Stimulated activated CD4-positive, alpha-beta T cell treated with anti-CD3 and anti-CD28 coated beads, Interleukin-12 subunit alpha, Interleukin-12 subunit beta, amount 100 ng/mL, for 48 hours (primary cell): ENCODE data around the gene UMAD1.
"Not testable (repeated sequence)": the region's sequence is repeated elsewhere in the genome, so short reads cannot be mapped to it uniquely, and the experiment has no call there.

Experiments
- DNase-seq, 3 donors: peaks; one replicate each; pipeline ENCODE4 v3.0.0-alpha.2; 2020; ENCODE audit warnings: low read depth in 2 of 3, low spot score in 1 of 3

The UMAD1 gene

DNA sequence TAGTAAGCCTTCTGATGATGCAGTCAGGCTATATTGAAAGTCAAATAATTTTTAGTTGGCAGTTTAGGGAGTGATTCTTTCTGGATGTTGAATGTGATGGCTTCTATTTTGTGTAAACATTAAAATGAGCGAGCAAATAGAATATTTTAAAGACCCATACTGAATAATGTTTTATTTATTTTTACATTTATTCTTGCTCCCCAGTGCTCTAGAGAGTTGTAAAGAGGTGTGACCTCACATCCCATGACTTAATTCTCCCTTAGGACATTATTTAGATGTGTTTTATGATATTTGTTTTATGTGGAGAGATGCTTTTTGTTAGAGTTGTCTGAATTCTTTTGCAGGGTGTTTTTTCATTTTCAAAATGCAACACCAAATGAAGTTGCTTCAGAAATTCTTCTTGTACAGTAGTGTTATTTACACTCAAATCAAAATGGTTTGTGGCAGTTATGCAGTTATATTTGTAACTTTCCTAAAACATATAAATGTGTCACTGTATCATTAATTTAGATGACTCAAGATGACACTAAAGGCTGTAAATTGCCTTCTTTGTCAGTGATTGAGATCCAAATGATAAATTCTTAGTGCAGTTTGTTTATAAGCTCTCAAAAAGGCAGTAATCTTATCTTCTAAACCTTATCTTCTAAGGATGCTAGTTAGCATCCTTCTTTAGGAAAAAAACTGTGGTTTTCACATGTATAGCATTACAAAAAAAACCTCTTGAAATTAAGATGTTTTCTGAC, 12.4 kb downstream of the UMAD1 start:
- DNase-seq: no peak

DNA sequence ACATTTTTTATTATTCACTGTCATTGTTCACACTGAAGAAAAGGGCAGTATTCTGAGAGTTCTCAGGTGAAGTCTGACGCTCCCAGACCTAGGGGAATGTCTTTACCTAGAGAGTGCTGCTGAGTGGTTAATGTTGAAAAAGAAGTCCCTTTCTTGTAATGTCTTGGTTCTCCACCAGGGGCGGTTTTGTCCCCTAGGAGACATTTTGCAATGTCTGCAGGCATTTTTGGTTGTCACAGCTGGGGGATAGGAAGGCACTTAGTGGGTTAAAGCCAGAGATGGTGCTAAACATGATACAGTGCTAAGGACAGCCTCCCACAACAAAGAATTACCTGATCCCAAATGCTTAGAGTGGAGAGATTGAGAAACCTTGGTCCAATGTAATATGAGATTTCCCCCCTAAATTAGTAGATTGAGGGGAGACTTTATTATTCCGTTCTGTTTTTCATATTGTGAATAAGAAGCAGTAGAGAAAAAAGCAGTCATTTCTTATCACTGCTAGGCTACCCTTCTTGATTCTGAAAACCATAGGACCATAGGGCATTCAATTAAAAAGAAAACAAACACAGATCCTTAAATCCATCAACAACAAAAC, 13.1 kb downstream of the UMAD1 start:
- peak in 1 of 3 donors; percentile 40 for DNase-seq

DNA sequence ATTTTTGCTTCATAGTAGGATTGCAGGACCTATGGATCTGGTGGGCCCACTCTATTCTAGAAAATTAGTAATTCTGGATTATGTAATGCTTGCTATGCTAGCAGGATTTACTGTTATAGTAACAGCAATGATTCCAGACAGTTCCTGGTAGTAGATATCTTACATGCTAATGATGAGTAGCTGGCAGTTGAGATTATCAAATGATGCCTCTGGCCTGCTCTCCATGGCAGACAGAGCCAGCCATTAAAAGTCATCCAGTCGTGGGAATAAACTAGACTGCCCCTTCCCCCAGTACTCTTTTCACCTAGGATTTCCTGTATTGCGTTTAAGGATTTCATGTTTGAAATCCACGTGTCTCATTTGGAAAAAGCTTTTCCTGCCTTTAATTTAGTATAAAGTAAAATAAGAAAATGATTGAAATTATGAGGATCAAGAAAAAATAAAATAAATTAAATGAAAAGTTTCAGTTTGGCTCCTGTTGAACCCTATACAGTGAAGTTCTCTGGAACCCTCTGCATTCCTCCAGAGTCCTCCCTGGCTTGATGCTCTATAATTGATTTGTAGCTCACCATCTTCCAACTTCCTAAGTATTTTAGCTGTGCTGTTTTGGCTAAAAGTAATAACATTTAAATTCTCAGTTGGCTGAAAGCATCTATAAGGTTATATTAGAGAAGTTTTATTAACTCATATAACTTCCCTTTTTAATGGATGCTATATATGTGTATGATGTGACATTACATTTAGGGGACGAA, 14.6 kb downstream of the UMAD1 start:
- no peak for DNase-seq

- not testable (repeated sequence) for DNase-seq
Observed at GRCh38 chr7:7656459-7656858, 15.9 kb downstream of the UMAD1 start.

DNA sequence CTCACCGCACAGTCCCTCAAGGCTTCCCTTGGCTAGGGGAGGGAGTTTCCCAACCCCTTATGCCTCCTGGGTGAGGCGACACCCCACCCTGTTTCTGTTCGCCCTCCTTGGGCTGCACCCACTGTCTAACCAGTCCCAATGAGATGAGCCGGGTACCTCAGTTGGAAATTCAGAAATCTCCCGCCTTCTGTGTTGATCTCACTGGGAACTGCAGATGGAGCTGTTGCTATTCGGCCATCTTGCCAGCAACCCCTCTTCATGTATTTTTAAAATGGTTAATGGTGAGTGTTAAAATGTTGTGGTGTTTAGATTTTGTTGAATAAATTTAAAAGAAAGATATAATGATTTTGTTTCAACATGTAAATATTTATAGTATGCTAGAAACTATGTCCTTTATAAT, 22.0 kb downstream of the UMAD1 start:
- no peak for DNase-seq

DNA sequence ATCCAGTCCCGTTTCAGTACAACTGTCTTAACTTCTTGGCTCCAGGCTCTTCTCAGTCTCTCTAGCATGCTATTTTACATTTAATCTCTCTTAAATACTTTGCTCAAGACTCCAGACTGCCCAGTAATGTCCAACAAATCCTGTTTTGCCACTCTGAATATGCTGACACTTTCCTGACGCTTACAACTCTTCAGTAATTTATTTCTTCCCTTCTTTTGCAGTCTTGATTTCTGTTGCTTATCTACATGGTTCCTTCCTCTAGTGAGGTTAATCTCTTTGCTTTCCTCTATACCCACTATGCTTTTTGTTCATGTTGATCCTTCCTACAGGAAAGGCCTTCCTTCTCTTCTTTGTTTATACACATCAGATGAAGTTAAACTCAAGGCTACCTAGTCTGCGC, 23.7 kb downstream of the UMAD1 start:
- no peak for DNase-seq

GRCh38 chr7:7665031-7665430, 24.5 kb downstream of the UMAD1 start:
- no peak for DNase-seq

GRCh38 chr7:7667187-7667586, 26.6 kb downstream of the UMAD1 start:
- DNase-seq: no peak

DNA sequence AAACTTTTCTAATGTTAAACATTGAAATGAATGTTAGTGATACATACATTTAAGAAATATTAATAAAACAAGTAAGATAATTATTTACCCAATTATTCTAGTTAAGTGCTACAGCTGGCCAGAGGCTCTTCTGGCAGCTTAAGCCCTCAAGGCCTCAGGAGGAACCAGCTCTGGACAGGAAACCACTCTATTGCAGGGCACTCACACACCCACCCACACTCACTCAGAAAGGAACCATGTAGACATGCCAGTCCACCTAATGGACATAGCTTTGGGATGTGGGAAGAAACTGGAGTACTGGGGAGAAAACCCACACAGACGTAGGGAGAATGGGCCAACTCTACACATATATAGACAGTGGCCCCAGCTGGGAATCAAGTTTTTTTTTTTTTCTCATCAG, 28.2 kb downstream of the UMAD1 start:
- DNase-seq: no peak

DNA sequence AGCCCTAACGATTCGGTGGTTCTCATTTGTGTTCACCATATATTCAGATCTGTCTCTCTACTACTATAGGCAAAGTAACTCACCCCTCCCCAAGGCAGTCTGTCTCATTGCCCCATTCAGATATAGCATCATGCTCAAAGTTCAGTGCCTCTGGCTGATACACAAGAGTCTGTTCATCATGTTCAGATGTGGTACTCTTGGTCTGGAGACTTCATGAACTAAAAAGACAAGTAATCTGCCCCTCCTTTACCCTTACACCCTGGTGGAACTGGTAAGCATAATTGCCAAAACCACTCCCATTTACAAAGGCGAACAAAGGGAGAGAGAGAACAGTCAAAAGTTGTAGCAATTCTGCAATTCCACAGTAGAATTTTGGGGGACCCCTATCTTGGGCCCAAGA, 29.9 kb downstream of the UMAD1 start:
- DNase-seq: no peak

GRCh38 chr7:7671361-7671760, 30.8 kb downstream of the UMAD1 start:
- no peak for DNase-seq

DNA sequence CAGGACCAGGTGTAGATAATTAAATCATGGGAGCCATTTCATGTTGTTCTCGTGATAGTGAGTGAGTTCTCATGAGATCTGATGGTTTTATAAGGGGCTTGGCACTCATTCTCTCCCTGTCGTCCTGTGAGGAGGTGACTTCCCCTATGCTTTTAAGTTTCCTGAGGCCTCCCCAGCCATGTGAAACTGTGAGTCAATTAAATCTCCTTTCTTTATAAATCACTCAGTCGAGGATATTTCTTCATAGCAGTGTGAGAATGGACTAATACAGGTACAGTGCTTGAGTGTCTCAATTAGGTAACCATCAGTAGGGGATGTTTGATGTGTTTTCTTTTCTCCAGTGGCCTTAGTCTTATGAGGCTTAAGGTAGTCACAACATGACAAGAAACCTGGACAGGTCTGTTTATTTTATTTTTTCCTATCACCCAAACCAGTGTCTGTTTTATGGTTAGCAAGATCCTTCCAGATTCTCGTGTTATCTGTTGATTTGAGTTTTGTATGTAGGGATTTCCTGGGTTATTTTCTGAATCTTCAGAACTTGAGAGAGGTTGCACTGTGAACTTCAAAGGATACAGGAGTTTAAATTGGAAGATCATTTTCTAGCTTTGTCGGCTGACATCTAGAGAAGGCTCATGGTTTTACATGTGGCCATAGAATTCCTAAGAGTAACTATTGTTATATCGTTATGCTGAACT, 32.1 kb downstream of the UMAD1 start:
- DNase-seq: peak in 1 of 3 donors; percentile 19

DNA sequence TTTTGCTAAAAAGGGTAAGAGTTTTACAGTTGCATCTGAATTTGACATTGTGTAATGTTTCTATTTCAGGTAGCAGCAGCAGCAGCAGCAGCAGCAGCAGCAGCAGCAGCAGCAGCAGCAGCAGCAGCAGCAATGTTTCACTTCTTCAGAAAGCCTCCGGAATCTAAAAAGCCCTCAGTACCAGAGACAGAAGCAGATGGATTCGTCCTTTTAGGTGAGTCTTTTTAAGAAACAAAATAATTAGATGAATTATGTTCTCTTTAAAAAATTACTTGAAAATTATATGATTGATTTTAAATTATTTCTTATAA, 32.6 kb downstream of the UMAD1 start:
- no peak for DNase-seq

DNA sequence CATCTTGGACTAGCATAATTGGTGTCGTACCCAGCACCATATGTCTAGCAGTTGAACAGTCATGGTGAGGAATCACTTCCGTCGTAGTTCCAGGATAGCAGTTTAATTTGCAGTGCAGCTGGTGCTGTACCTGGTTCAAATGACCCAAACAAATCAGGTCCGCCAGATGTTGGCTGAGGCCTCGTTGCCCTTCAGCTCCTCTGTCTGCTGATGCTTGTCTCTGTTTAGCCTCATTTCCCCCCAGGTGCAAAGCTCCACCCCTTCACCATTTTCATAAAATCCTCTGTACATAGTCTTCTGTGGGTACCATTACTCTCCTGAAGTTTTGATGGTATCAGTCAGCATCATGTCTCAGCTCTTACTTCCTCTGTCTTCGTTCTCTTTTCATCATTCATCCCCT, 35.1 kb downstream of the UMAD1 start:
- no peak for DNase-seq

GRCh38 chr7:7679640-7680039, 39.1 kb downstream of the UMAD1 start:
- not testable (repeated sequence) for DNase-seq

GRCh38 chr7:7681191-7681935, 40.8 kb downstream of the UMAD1 start:
- DNase-seq: peak in 2 of 3 donors; percentile 9 to 52

- no peak for DNase-seq
Observed at GRCh38 chr7:7681936-7682329, 41.4 kb downstream of the UMAD1 start.

GRCh38 chr7:7682861-7683260, 42.3 kb downstream of the UMAD1 start:
- DNase-seq: no peak

DNA sequence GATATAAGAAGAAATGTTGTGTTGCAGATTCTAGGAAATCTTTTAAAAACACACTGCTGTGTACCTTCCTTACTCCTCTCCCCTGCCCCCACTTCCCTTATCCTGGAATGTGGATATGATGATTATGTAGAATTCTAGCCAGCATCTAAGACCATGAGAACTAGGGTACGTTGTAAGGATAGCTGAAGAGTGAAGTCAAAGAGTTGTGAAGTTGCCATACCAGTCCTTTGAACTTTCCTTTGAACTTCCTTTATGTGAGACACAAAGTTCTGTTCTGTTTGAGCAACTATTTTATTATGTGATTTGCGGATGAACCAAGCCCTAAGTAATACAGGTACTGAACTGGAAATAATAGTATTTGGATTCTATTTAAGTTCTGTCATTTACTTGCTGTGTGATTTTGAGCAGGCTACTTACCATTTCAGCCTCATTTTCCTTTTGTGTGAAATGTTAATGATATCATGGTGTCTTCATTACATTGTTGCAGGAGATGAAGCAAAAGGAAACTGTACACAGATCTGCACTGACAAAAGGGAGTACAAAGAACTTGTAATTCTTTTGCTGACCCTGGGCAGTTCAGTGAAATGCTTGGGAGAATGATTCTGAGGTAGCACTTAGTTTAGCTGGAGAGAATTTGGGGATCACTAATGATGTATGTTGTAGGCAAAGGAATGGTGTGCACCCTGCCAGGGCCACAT, 46.4 kb downstream of the UMAD1 start:
- no peak for DNase-seq

- no peak for DNase-seq
Observed at GRCh38 chr7:7687800-7688199, 47.2 kb downstream of the UMAD1 start.

- DNase-seq: no peak
Observed at GRCh38 chr7:7688310-7688709, 47.8 kb downstream of the UMAD1 start.
